Retina (tissue), 1 donor: ENCODE results near the gene EPAS1.

Source experiments
- DNase-seq: peaks from one replicate; pipeline ENCODE4 v3.0.0-alpha.2; 2016

Gene EPAS1

DNA sequence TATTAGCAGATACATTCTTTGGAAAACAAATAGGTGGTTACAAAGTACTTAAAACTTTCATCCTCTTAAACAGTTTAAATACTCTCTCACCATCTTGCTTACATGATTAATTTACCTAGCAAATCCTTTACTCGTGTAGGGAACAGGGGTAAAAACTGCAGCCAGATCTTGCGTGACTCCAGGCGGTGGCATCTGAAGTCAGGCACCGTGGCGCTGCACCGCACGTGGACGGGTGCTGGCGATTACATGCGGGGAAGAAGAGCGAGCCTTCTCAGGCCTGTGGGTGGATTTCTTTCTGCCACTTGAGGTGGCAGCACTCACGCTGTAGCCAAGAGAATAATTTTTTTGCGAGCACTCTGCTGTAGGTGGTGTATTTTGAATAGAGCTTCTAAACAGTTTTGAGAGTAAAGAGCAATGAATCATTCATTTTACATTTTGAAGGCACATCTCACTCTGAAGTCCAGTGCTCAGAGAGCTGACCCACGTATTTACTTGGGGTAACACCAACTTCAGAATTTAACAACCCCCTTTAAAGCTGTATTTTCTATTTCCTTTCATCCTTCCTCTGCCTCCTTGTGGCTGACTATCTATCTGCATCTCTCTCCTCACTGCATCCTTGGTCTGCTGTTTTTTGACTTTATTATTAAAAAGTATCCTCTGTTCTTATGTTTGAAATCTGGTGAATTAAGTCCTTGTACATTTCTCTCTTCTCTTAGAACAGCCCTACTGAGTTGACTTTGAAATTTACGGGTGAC lies 68.9 kb downstream of the EPAS1 start:
- DNase-seq = peak; percentile 39

DNA sequence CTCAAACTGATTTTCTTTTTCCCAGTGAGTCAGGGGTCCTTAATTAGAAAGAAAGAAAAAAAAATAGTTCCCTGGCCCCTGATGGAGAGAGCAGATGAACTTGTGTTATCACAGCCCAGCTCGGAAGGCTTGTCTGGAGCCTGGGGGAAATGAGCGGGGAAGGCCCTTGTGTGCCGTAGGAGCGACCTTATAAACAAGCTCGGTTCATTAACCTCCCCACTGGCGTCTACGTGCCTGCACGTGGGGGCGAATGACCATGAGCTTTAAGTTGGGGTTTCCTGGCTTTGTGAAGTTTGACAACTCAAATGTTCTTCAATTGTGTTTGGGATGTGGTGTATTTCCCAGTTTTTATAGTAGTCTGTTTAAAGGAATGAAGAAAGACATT lies 69.5 kb downstream of the EPAS1 start:
- peak; percentile 60 for DNase-seq

DNA sequence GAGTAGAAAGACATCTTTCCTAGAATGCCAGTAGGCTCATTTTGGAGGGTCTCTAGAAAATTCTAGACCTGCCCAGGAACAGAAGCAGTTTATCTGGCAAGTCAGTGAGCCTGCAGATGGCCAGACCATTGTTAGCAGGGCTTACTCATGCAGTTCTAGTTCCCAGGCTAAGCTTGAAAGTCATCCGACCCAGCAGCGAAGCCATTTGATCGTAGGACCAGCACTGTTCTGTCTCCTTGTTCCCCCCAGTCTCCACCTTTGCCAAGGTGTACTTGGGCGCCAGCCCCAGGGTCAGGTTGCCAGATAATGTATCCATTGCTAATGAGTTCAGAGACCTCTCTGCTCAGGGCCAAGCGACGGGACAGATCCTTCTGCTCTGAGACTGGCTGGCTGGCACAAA lies 70.1 kb downstream of the EPAS1 start:
- DNase-seq = peak; percentile 29

DNA sequence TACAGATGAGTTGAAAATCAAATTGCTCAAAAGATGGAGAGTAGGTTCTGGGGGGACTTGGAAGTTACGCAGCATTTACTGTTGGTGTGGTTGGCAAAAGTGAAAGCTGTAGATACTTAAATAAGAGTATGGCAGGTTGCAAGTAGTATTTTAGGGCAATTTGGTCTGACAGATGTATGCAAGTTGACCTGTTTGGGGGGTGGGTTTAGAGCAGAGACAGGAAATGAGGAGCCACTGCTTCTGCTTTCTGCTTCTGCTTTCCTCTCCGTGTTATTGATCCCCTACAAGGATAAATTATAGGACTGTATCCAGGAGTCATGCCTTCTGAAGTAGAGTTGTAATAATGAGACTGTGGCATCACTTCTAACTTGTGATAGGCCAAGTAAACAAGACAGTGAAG lies 71.2 kb downstream of the EPAS1 start:
- DNase-seq = no peak

DNA sequence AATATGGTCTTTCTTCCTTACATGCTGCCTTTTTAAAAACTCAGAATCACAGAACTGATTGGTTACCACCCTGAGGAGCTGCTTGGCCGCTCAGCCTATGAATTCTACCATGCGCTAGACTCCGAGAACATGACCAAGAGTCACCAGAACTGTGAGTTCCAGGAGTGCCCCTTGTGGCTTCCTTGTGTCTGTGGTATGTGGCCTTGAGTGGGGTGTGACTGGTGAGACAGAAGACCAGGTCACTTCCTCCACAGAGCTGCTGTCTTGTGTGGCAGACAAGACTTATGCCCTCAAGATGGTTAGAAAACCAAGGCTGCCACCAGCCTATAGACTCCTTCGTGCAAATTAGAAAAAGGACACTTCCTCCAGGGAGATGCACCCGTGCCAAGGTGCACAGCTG lies 72.6 kb downstream of the EPAS1 start:
- no peak for DNase-seq

DNA sequence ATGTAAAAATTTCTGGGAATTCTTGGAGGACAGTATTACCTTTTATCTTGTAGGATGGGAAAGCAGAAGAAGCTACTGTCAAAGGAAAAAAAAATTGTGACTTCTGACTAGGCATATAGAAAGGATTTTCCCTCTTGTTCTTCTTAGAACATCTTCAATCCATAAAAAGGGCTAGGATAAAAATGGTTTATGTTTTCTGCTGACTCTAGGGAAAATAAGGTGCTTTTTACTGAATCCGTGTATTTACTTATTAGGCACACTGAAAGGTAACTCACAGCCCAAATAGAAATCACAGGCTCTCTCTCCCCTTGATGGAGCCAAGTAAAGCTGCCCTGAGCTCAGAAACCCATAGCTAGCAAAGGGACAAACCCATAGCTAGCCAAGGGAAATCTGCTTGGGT lies 74.6 kb downstream of the EPAS1 start:
- DNase-seq = no peak

DNA sequence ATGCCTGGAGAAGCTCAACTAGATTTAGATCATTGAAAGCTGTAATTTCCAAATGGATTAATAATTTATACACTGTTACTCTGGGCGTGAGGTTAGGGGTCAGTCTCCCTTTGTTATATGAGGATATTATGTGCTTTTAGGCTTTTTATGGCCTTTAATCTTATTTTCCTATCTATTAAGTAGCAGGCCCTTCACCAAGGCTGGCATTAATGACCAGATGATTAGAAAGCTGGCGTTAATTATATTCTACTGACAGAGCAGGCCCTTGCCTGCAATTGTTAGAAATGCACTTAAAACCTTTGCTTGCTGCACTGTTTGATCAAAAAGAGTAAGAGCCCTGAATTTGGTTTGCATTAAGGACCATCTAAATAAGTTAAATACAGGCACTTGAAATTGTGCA lies 75.3 kb downstream of the EPAS1 start:
- DNase-seq = no peak

DNA sequence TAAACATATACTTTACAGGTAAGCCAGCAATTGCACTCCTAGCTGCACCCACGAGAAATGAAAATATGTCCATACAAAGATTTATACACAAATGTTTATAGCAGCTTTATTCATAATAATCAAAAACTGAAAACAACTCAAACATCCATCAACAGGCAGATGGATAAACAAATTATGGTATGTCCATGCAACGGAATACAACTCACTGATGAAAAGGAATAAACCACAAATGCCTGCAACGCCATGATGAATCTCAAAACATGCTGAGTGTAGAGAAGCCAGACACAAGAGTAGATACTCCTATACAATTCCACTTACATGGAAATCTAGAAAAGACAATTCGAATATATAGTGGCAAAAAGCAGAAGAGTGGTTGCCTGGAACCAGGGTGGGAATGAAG lies 76.0 kb downstream of the EPAS1 start:
- no peak for DNase-seq

DNA sequence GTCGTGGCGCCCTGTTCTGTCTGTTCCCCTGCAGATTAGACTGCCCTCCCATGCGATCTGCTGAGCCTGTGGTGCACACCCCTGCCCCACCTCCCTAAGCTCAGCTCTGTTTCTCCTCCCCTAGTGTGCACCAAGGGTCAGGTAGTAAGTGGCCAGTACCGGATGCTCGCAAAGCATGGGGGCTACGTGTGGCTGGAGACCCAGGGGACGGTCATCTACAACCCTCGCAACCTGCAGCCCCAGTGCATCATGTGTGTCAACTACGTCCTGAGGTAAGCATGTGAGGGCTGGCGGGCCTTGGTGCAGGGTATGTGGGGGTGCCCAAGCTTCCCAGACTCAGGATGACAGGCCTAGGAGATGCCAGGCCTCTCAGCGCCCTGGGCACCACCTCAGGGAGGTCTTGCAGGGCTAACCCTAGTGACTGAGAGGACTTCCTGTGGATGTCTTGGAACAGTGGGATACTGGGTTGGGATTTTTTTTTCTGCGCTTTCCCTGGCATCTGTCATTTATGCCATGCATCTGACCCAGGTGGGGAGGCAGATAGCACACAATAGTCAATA lies 78.4 kb downstream of the EPAS1 start:
- DNase-seq = no peak

DNA sequence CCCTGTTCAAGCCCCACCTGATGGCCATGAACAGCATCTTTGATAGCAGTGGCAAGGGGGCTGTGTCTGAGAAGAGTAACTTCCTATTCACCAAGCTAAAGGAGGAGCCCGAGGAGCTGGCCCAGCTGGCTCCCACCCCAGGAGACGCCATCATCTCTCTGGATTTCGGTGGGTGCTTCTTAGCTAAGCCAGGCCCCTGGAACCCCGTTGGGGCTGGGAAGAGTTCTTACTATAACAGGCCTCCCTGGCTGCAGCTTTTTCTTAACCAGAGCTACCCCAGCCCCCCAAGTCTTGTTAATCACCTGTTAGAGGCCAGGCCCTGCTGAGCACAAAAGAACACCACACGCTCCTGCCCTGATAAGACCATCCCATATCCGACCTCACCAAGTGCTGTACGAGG lies 79.4 kb downstream of the EPAS1 start:
- no peak for DNase-seq

DNA sequence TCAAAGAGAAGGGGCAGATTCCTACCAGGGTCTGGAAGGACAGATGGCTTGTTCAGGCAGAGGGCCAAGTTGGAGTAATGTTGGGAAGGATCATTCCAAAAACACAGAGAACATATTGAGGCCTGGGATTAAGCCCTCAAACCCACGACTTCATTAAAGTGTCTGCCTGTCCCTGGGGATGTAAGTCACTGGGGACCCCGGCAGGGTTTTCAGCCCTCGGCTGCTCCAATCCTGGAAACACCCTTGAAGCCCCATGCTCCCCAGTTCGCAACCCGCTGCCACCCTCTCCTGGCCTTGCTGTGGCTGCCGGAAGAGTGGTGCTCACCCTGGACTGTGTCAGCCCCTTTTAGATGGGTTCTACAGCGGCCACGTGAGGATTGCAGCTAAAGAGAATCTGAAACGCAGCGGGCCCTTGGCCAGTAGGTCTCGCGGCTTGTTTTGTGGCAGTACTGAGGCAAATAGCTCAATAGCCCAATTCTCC lies 79.9 kb downstream of the EPAS1 start:
- no peak for DNase-seq

DNA sequence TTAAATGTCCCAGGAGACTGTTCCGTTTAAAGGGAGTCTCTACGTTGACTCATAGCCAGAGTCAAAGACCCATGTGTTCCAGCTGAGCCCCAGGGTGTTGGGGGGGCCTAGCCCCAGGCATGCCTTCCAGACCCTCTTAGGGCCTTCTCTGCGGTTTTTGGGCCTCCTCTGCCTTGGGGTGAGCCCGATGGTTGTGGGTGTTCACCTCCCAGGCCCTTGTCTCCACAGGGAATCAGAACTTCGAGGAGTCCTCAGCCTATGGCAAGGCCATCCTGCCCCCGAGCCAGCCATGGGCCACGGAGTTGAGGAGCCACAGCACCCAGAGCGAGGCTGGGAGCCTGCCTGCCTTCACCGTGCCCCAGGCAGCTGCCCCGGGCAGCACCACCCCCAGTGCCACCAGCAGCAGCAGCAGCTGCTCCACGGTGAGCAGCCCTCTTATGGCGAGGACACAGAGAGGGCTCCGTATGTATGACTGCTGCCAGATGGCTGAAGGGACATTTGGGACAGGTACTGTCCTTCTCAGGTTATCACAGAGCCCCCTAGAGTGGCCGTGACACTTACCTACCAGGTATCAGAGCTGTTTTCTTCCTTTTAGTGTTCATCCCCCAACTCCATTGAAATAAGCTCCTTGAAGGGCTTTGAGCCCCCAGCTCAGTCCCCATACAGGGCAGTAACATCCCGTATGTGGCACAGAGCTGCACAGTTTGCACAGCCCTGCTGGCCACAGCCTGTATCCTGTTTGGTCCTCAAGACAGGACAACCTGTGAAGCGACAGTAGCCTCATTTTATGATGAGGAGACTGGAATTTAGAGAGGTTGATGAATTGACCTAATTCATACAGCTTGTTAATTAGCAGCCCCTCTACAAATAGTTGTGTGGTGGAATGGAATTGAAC lies 80.7 kb downstream of the EPAS1 start:
- DNase-seq = no peak

DNA sequence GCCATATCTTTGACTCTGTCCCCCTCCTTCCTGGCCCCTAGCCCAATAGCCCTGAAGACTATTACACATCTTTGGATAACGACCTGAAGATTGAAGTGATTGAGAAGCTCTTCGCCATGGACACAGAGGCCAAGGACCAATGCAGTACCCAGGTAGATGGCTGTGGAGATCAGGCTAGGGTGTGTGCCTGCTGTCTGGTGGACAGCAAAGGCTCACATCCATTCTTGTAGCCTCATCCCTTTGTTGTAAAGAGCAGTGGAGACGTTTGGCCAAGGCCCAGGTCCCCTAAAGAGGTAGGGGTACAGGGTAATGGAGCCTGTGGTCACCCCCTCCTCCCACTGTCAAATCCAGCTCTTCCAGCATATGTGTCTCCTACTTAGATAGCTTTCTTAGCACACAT lies 81.4 kb downstream of the EPAS1 start:
- no peak for DNase-seq

DNA sequence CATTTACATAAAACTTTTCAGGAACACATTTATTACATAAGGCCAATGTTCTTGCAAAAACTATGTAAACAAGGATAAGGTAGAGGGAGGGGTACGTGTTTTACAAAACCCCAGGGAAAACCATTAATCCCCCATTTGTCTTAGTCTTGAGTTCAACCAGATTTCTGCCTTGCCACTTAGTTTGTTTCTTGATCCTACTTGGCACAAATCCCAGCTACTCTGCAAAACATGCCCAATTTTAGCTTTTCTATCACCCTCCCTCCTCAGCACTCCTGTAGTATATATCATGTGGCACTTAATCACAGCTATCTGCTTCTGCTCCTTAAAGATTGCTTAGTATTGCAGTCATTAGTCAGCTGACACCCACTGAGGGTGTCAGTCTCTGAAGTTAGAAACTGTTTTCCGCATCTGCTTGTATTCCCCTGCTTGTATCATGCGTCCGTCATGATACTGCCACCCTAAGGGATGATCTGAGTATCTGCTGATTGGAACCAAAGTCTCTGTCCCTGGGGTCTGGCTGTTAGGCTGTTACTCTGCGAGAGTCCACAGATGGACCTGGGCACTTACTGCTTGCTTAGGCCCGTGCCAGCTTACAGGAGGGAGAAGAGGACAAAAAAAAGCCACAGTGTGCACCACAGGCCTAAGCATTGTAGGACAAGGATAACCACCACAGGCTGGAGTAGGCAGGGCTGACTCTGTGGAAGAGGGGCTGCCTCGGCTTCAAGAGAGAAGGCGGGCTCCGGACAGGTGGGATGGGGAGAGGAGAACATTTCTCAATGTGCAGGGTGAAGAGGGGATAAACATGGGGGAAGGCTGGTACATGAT lies 82.2 kb downstream of the EPAS1 start:
- no peak for DNase-seq

DNA sequence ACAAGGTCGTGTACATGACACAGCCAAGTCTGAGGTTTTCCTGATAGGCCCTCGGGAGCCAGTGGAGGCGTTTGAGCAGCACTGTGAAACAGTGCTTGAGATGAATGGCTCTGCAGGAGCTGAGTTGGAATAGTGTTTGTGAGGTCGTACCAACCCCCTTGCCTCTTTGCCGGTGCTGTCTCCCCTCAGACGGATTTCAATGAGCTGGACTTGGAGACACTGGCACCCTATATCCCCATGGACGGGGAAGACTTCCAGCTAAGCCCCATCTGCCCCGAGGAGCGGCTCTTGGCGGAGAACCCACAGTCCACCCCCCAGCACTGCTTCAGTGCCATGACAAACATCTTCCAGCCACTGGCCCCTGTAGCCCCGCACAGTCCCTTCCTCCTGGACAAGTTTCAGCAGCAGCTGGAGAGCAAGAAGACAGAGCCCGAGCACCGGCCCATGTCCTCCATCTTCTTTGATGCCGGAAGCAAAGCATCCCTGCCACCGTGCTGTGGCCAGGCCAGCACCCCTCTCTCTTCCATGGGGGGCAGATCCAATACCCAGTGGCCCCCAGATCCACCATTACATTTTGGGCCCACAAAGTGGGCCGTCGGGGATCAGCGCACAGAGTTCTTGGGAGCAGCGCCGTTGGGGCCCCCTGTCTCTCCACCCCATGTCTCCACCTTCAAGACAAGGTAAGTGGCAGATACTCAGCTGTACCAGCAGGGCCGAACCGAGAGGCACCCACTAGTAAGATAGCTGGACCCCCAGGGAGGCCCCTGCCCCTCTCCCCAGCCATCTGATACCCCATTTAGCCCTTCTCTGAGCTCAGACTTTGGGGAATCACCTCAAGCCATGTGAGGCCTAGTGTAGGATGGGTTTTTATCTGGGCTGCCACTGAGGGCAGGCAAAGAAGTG lies 83.1 kb downstream of the EPAS1 start:
- DNase-seq = no peak

DNA sequence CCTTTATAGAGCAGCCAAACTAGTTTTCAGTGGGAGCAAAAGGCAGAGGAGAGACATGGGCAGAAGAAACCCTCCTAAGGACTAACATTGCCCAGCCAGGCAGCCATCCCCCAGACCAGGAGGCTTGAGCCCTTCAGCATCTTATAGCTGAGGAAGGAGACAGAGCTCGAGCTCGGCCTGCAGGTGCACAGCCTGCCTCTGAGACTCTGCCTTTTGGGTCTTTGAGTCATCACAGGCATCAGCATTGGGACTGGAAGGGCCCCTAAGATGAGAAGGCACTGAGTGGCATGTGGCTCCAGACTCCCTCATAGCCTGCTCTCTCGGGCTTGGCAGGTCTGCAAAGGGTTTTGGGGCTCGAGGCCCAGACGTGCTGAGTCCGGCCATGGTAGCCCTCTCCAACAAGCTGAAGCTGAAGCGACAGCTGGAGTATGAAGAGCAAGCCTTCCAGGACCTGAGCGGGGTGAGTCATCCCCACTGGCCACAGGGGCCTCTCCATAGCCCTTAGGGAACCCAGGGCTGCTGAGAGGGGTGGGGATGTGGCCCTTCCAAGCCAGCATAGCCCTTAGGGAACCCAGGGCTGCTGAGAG lies 84.1 kb downstream of the EPAS1 start:
- no peak for DNase-seq

DNA sequence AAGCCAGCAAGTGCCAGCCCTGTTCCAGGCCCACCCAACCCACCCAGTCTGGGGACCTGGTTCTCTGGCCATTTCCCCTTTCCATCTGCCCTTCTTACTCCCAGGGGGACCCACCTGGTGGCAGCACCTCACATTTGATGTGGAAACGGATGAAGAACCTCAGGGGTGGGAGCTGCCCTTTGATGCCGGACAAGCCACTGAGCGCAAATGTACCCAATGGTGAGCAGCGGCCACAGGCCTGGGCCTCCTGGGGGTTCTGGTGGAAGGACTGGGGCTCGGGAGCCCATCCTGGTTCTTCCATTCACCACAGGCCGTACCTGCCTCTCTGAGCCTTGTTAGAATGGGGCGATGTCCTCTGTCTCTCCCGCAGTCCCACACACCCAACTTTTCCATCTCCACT lies 84.7 kb downstream of the EPAS1 start:
- no peak for DNase-seq

DNA sequence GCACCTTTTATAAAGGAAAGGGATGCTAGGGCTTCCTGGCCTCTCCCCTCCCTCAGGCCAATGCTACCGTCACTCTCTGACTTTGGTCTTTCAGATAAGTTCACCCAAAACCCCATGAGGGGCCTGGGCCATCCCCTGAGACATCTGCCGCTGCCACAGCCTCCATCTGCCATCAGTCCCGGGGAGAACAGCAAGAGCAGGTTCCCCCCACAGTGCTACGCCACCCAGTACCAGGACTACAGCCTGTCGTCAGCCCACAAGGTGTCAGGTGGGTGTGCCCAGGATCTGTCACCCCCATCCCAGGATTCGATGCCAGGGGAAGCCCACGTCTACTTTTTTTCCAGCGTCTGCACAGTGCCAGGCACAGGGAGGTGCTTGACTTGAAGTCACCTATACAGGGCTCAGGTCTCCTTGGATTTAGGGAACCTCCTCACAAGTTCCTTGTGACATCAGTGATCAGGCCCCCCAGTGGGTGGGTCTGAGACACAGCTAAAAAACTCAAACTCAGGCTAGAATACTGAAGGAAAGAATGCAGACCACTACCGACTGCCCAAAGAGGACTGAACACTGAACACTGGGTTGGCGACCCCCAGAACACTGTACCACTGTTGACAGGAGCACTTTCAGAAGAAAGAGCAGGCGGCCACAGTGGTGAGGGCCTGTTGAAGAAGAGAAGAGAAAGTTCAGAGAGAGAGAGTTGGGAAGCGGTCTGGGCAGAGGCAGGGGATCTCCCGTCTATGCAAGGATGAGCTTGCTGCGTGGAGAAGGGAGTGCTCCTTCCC lies 85.3 kb downstream of the EPAS1 start:
- DNase-seq = no peak

DNA sequence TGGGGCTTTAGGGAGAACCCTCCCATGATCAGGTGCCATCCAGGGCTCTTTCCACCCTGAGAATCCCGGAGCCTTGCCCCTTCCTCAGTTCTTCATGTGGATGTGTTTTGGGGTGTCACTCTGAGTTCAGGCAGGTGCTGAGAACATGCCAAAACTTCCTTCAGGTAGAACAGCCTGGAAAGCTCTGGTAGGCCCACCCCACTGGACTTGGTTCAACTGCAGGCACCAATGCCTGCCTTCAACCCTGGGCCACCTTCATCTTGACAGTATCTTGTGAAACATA lies 85.8 kb downstream of the EPAS1 start:
- no peak for DNase-seq

DNA sequence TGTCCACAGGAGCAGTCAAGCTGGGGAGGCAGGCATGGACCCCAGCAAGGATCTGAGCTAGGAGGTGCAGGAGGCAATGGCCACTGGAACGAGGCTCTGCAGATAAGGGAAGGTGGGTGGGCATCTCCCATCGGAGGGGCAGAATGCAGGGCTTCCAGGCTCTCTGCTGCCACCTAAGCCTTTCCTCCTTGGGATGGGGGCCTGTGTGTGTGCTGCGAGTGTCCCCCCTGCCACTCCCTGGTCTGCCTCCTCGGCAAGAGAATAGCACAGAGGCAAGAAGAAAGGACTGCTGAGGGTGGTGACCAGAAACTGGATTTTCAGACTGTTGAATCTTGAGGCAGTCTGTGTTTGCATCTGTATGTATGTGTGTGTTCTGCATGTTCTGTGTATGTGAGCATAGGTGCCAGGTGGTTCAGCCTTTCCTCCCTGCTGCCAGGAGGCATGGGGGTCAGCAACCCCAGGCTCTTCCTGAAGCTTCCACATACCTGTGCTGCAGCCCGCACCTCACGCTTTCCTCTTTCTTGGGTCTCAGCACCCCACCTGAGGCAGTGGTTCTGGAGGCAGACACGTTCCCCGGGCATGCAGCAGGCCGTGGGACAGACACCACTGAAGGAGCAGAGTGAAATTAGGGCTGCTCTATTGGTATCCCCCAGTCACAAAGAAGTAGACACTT lies 86.7 kb downstream of the EPAS1 start:
- DNase-seq = no peak
